H1 (cell line): ENCODE data around the gene PRDM10. TPM values are rescaled to one million over a fixed set of nuclear protein-coding genes. Genes with fewer than 3 reads are reported as not detected.

ENCODE experiments used
- CTCF ChIA-PET: fragments of 300-600 bp; sonication (Branson Sonifier 250); formaldehyde crosslinking; loops from one replicate; lab custom pipeline; 2021; ENCODE audit not compliant: partially characterized antibody; lab: Charles Lee
- POLR2A ChIA-PET: fragments of 300-600 bp; sonication (Branson Sonifier 250); formaldehyde crosslinking; loops from one replicate; lab custom pipeline; 2021; ENCODE audit warnings: inconsistent platforms; ENCODE audit not compliant: partially characterized antibody; lab: Charles Lee
- DNase-seq, 2 experiments: peaks; one replicate each; pipeline versions ENCODE4 v3.0.0 to v3.0.0-alpha.2; 2010 to 2022; ENCODE audit warnings: low spot score in 2 of 2, low read depth in 1 of 2, mixed read lengths in 1 of 2
- FAIRE-seq: peaks from 2 replicates; lab custom pipeline; 2011; peaks lifted over from hg19 to GRCh38; lab: Jason Lieb, UNC
- H2AFZ ChIP-seq: 2 replicates; pipeline ENCODE4 v1.8.1; 2012; ENCODE audit warnings: low read length, inconsistent platforms
- H2AK5ac ChIP-seq: 2 replicates; pipeline ENCODE4 v1.6.1; 2013; ENCODE audit warnings: low read depth, low read length
- H2BK120ac ChIP-seq: replicated peaks from 2 replicates; pipeline ENCODE3; 2013; ENCODE audit warnings: low read depth, low read length, inconsistent platforms
- H2BK12ac ChIP-seq: 2 replicates; pipeline ENCODE4 v1.6.1; 2013; ENCODE audit warnings: low read depth, low read length
- H2BK15ac ChIP-seq: 2 replicates; pipeline ENCODE4 v1.6.1; 2013; ENCODE audit warnings: low read length
- H2BK20ac ChIP-seq: 2 replicates; pipeline ENCODE4 v1.6.1; 2013; ENCODE audit warnings: low read length
- H2BK5ac ChIP-seq: 2 replicates; pipeline ENCODE4 v1.6.1; 2013; ENCODE audit warnings: low read depth, low read length
- H3K14ac ChIP-seq: 2 replicates; pipeline ENCODE4 v1.6.1; 2013; ENCODE audit warnings: inconsistent platforms; ENCODE audit not compliant: insufficient read length
- H3K18ac ChIP-seq: 2 replicates; pipeline ENCODE4 v1.6.1; 2013; ENCODE audit warnings: low read length; ENCODE audit errors: extremely low read depth
- H3K23ac ChIP-seq: 2 replicates; pipeline ENCODE4 v1.6.1; 2013; ENCODE audit warnings: inconsistent platforms; ENCODE audit not compliant: insufficient read length
- H3K23me2 ChIP-seq: 2 replicates; pipeline ENCODE4 v1.6.1; 2013; ENCODE audit warnings: low read depth, low read length
- H3K27ac ChIP-seq: 2 replicates; pipeline ENCODE4 v1.6.1; 2011; ENCODE audit warnings: low read depth, low read length, inconsistent platforms
- H3K27me3 ChIP-seq, 4 experiments: replicated peaks in 1 of 4; 1 replicate in 1 of 4; 2 replicates in 3 of 4; pipeline versions ENCODE4 v1.6.1 to v1.8.1; 2011 to 2013; ENCODE audit warnings: low read length in 3 of 4, mild to moderate bottlenecking in 3 of 4, inconsistent platforms in 2 of 4, mixed read lengths in 2 of 4, moderate library complexity in 1 of 4; ENCODE audit not compliant: control insufficient read depth in 3 of 4, insufficient read depth in 3 of 4; ENCODE audit errors: extremely low read depth in 1 of 4
- H3K36me3 ChIP-seq, 4 experiments: 2 replicates each; pipeline versions ENCODE4 v1.6.1 to v1.8.1; 2011 to 2013; ENCODE audit warnings: mild to moderate bottlenecking in 4 of 4, low read length in 3 of 4, moderate library complexity in 2 of 4, control low read depth in 1 of 4, inconsistent platforms in 1 of 4; ENCODE audit not compliant: insufficient read depth in 4 of 4, control insufficient read depth in 2 of 4
- H3K4ac ChIP-seq: replicated peaks from 2 replicates; pipeline ENCODE3; 2013; ENCODE audit warnings: low read length, low read depth, mixed read lengths, inconsistent platforms; ENCODE audit not compliant: insufficient read length
- H3K4me1 ChIP-seq, 4 experiments: replicated peaks in 1 of 4; 1 replicate in 1 of 4; 2 replicates in 3 of 4; pipeline versions ENCODE4 v1.6.1 to v1.8.1; 2011 to 2013; ENCODE audit warnings: low read length in 3 of 4, inconsistent platforms in 2 of 4, mixed read lengths in 1 of 4; ENCODE audit not compliant: insufficient read depth in 4 of 4, control insufficient read depth in 3 of 4
- H3K4me2 ChIP-seq, 2 experiments: 2 replicates each; pipeline versions ENCODE4 v1.6.1 to v1.8.1; 2011 to 2013; ENCODE audit warnings: low read depth in 2 of 2, low read length in 2 of 2, control low read depth in 1 of 2, inconsistent platforms in 1 of 2, mild to moderate bottlenecking in 1 of 2; ENCODE audit not compliant: insufficient read depth in 1 of 2
- H3K4me3 ChIP-seq, 4 experiments: fragments of 200-600, 300-600 bp in 1 of 4; sonication (generic), shearing (Covaris generic), sonication (Bioruptor Twin) in 1 of 4; 2 replicates each; pipeline versions ENCODE4 v1.5.1 to v1.8.1; 2011 to 2016; ENCODE audit warnings: low read length in 4 of 4, low read depth in 3 of 4, control low read depth in 2 of 4, inconsistent platforms in 2 of 4, mild to moderate bottlenecking in 2 of 4, mixed read lengths in 1 of 4, moderate library complexity in 1 of 4; ENCODE audit not compliant: insufficient read depth in 2 of 4; ENCODE audit errors: extremely low read depth in 1 of 4
- H3K56ac ChIP-seq: replicated peaks from 2 replicates; pipeline ENCODE3; 2013; ENCODE audit warnings: low read depth, mild to moderate bottlenecking, mixed read lengths, low read length, inconsistent platforms; ENCODE audit not compliant: insufficient read length
- H3K79me1 ChIP-seq: 2 replicates; pipeline ENCODE4 v1.6.1; 2013; ENCODE audit warnings: low read depth, low read length, control low read depth
- H3K79me2 ChIP-seq, 2 experiments: 2 replicates each; pipeline versions ENCODE4 v1.6.1 to v1.8.1; 2012 to 2013; ENCODE audit warnings: low read length in 2 of 2, mild to moderate bottlenecking in 2 of 2, inconsistent platforms in 1 of 2; ENCODE audit not compliant: insufficient read depth in 2 of 2, control insufficient read depth in 1 of 2
- H3K9ac ChIP-seq, 4 experiments: replicated peaks in 1 of 4; 1 replicate in 1 of 4; 2 replicates in 3 of 4; pipeline versions ENCODE4 v1.6.1 to v1.8.1; 2011 to 2013; ENCODE audit warnings: low read depth in 3 of 4, low read length in 3 of 4, control low read depth in 2 of 4, mild to moderate bottlenecking in 2 of 4, moderate library complexity in 2 of 4, inconsistent platforms in 1 of 4; ENCODE audit errors: extremely low read depth in 1 of 4
- H3K9me3 ChIP-seq, 2 experiments: 2 replicates each; pipeline versions ENCODE4 v1.6.1 to v1.8.1; 2012 to 2013; ENCODE audit warnings: mild to moderate bottlenecking in 2 of 2, moderate library complexity in 2 of 2, control low read depth in 1 of 2, inconsistent platforms in 1 of 2, low read depth in 1 of 2, low read length in 1 of 2, mixed read lengths in 1 of 2; ENCODE audit not compliant: insufficient read depth in 2 of 2
- H4K20me1 ChIP-seq, 2 experiments: replicated peaks in 1 of 2; 2 replicates each; pipeline versions ENCODE3 to v1.8.1; 2011 to 2013; ENCODE audit warnings: inconsistent platforms in 2 of 2, low read length in 2 of 2, mild to moderate bottlenecking in 1 of 2; ENCODE audit not compliant: insufficient read depth in 2 of 2, control insufficient read depth in 1 of 2
- H4K5ac ChIP-seq: 2 replicates; pipeline ENCODE4 v1.6.1; 2013; ENCODE audit warnings: low read length, low read depth, mixed read lengths, inconsistent platforms; ENCODE audit not compliant: insufficient read length
- H4K8ac ChIP-seq: 2 replicates; pipeline ENCODE4 v1.8.0; 2013; ENCODE audit warnings: mild to moderate bottlenecking, moderate library complexity, low read length, inconsistent platforms; ENCODE audit not compliant: insufficient read depth; ENCODE audit errors: extremely low read depth
- H4K91ac ChIP-seq: replicated peaks from 2 replicates; pipeline ENCODE3; 2013; ENCODE audit warnings: low read length, mixed read lengths, inconsistent platforms; ENCODE audit not compliant: insufficient read length
- CHD1 ChIP-seq: IDR thresholded peaks from 2 replicates; pipeline ENCODE4 v1.6.1; 2012; ENCODE audit warnings: low read depth, low read length, improper control_type of control experiment
- FOSL1 ChIP-seq: IDR thresholded peaks from 2 replicates; pipeline ENCODE4 v1.6.1; 2011; ENCODE audit warnings: mild to moderate bottlenecking, low read depth, low read length, moderate library complexity; ENCODE audit not compliant: insufficient read depth
- KDM5A ChIP-seq: fragments of 200-600 bp; IDR thresholded peaks from 2 replicates; pipeline ENCODE4 v1.7.1; 2012; ENCODE audit warnings: mild to moderate bottlenecking, low read length, inconsistent platforms, mixed read lengths
- NANOG ChIP-seq: IDR thresholded peaks from 2 replicates; pipeline ENCODE4 v1.6.1; 2011; ENCODE audit warnings: low read length, low read depth, mild to moderate bottlenecking, inconsistent platforms; ENCODE audit not compliant: insufficient read depth, poor library complexity, severe bottlenecking
- PHF8 ChIP-seq: fragments of 200-600 bp; sonication (generic); conservative IDR thresholded peaks from 2 replicates; pipeline ENCODE4 v1.7.1; 2012; ENCODE audit warnings: low read depth, mild to moderate bottlenecking, inconsistent platforms, low read length, moderate library complexity
- RAD21 ChIP-seq, 2 experiments: IDR thresholded peaks in 1 of 2; conservative IDR thresholded peaks in 1 of 2; 2 replicates each; pipeline ENCODE4 v1.6.1; 2011; ENCODE audit warnings: low read depth in 2 of 2, low read length in 2 of 2, improper control_type of control experiment in 1 of 2, inconsistent platforms in 1 of 2, mild to moderate bottlenecking in 1 of 2, moderate library complexity in 1 of 2
- RBBP5 ChIP-seq: IDR thresholded peaks from 2 replicates; pipeline ENCODE4 v1.7.1; 2012; ENCODE audit warnings: low read depth, mild to moderate bottlenecking, inconsistent platforms, low read length, moderate library complexity, borderline replicate concordance
- RXRA ChIP-seq: IDR thresholded peaks from 2 replicates; pipeline ENCODE4 v1.6.1; 2011; ENCODE audit warnings: low read depth, mild to moderate bottlenecking, low read length, moderate library complexity; ENCODE audit not compliant: insufficient read depth
- SIRT6 ChIP-seq: IDR thresholded peaks from one replicate; pipeline ENCODE4 v1.7.1; 2012; ENCODE audit warnings: low read length, inconsistent platforms
- SIX5 ChIP-seq: IDR thresholded peaks from 2 replicates; pipeline ENCODE4 v1.6.1; 2011; ENCODE audit warnings: mild to moderate bottlenecking, low read depth, low read length
- WGBS, 2 experiments: shearing (Covaris generic) in 1 of 2; methylation state at CpG; one replicate each; pipeline versions ENCODE4 v1.1.6 to v1.1.7; 2013 to 2015; ENCODE audit warnings: low lambda C conversion rate in 2 of 2, mixed read lengths in 2 of 2, inconsistent platforms in 1 of 2, low coverage in 1 of 2, missing lambda C conversion rate in 1 of 2; ENCODE audit not compliant: insufficient replicate concordance in 2 of 2, insufficient coverage in 1 of 2, insufficient read length in 1 of 2; ENCODE audit errors: extremely low coverage in 1 of 2, missing lambda C conversion rate in 1 of 2; 5-methylcytosine and 5-hydroxymethylcytosine counted together
- polyA plus RNA-seq, 7 experiments: library from polyadenylated mRNA; depleted of rRNA in 3 of 7; stranded (reverse) in 5 of 7; unstranded in 2 of 7; fragments of >200 nt in 5 of 7; fragments of 200-250 nt in 2 of 7; gene quantifications; 1 replicate in 5 of 7; 2 replicates in 1 of 7; 4 replicates in 1 of 7; pipeline versions ENCODE4 v1.2.1 to v1.2.3, GENCODE V29; 2011 to 2013; ENCODE audit warnings: missing spikeins in 2 of 7, mixed read lengths in 2 of 7
- total RNA-seq: library from RNA; stranded (reverse); fragmentation: NEBNext Ultra II Directional; extraction: Animal tissue kit (Norgen Biotek cat#: 25700); gene quantifications from 2 replicates; pipeline ENCODE4 v1.2.1, GENCODE V29; 2021

The PRDM10 gene
- total and polyA plus RNA-seq, 2 of the 8 experiments (the other 6 are each of a cell fraction or from before 2014, with no cell fraction given): 15.5 to 19.2 TPM

- no peaks in the 10 kb centered on the region; a peak in 1 of 4 replicates for H3K9me3 ChIP-seq
- no peak overlapping the region for H4K5ac ChIP-seq
- no peak overlapping the region for H2BK12ac ChIP-seq
- H3K4me3 ChIP-seq: no peak overlapping the region
- no peak overlapping the region for H3K18ac ChIP-seq
- peaks cover 0 to 2% (median 0%) of the 10 kb centered on the region in 4 experiments; a peak in 1 of 7 replicates for H3K27me3 ChIP-seq
- no peak overlapping the region for H2AK5ac ChIP-seq
- H3K23ac ChIP-seq: no peak overlapping the region
- H2BK15ac ChIP-seq: no peak overlapping the region
- H2BK20ac ChIP-seq: no peak overlapping the region
- no peaks in the 10 kb centered on the region for H3K79me1 ChIP-seq
- 98% methylated on average over 3 of the region's 3 CpGs; no CpG with 5 or more reads in 1 of the 2 experiments for WGBS, 2 experiments
- DNase-seq: no peak
- H3K27ac ChIP-seq: no peak overlapping the region
- no peak overlapping the region for H4K91ac ChIP-seq
- no peaks in the 10 kb centered on the region for H3K36me3 ChIP-seq
- ChIA-PET POLR2A (interaction anchor here (0.8 to 5.1 kb wide), 5 partner anchors 9 to 81 kb away, joined by 3 to 48 read pairs (median 4); partner anchors contain the start of gene PRDM10), CTCF (interaction anchor here (0.7 to 3.8 kb wide), 7 partner anchors 10 to 142 kb away, joined by 3 to 11 read pairs (median 3); no protein-coding TSS in a partner anchor)
- H3K4ac ChIP-seq: no peak overlapping the region
- H3K56ac ChIP-seq: no peak overlapping the region
- no peak overlapping the region for H3K9ac ChIP-seq
- H3K79me2 ChIP-seq: peaks cover 0 to 19% of the 10 kb centered on the region in 2 experiments; a peak in 2 of 4 replicates
- H3K4me1 ChIP-seq: peaks cover 0 to 2% (median 0%) of the 10 kb centered on the region in 4 experiments; a peak in 1 of 7 replicates
- H2AFZ ChIP-seq: no peak overlapping the region
- FAIRE-seq: no peak
- H4K20me1 ChIP-seq: no peaks in the 10 kb centered on the region
- no peak overlapping the region for H3K4me2 ChIP-seq
- no peaks in the 10 kb centered on the region for H3K23me2 ChIP-seq
- no peak overlapping the region for H2BK120ac ChIP-seq
- H2BK5ac ChIP-seq: no peak overlapping the region
- H3K14ac ChIP-seq: no peak overlapping the region
- H4K8ac ChIP-seq: no peak overlapping the region
- TF ChIP-seq FOSL1 (no peak), NANOG (no peak), RBBP5 (no peak), RAD21 (IDR thresholded peaks at IDR 0.05 in 1 of 2, conservative IDR thresholded peaks at IDR 0.05 in 1 of 2; ENCODE audit: low read depth in 2 of 2, low read length in 2 of 2) (no peak), SIRT6 (no peak), RXRA (no peak), KDM5A (no peak), CHD1 (no peak), PHF8 (no peak), SIX5 (no peak)
Observed at GRCh38 chr11:129989149-129989813, 13.4 kb downstream of the PRDM10 start.
